Erythroblast (primary cell): ENCODE measurements around the gene PDE4D.

Source experiments
- GATA1 ChIP-seq: IDR thresholded peaks from 2 replicates; pipeline ENCODE4 v1.6.1; 2011; ENCODE audit warnings: low read depth, mild to moderate bottlenecking, control low read depth, low read length, moderate library complexity
- POLR2A ChIP-seq: IDR thresholded peaks from 2 replicates; pipeline ENCODE4 v1.6.1; 2011; ENCODE audit warnings: mild to moderate bottlenecking, low read length

- TF ChIP-seq POLR2A (no peak), GATA1 (no peak)
Observed at GRCh38 chr5:59596586-59597350, 296.8 kb downstream of the PDE4D start.
